ENCODE data around the gene GRID1. TPM values are rescaled to one million over a fixed set of nuclear protein-coding genes. Genes with fewer than 3 reads are reported as not detected.
A peak's percentile ranks its signal among the peaks of the same experiment; 100 is the strongest.

GRID1 gene
- total RNA-seq, 1 experiment from 2014 or later, result 5.6 TPM

DNA sequence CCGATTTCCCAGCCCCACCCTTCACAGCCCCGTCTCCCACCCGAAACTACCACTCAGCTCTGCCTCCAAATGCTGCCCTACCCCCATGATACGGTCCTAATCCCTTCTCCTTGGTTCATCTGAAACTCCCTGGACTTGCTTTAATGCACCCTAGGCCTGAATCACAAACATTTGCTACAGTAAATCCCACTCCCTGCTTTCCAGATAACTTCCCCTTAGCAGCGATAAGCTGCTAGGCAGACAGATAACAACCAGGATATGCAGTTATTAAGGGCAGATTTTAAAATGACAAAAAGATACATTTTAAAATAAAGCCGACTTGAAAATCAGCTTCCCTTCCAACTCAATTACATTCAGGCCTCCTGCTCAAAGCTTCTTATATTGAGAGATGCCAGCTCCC lies 514.7 kb downstream of the GRID1 start:
- no peaks in the 10 kb centered on the region for H3K9me2 ChIP-seq (ENCODE audit: insufficient read depth)
- no peak overlapping the region for H3K27ac ChIP-seq (ENCODE audit: low read depth, low read length)
- H4K20me1 ChIP-seq (ENCODE audit: insufficient read depth), result no peaks in the 10 kb centered on the region
- ATAC-seq (no peak), DNase-seq (ENCODE audit: low read depth, low spot score) (no peak)
- no peak overlapping the region for H2AFZ ChIP-seq (ENCODE audit: low read depth, low read length, poor library complexity, severe bottlenecking)
- no peaks in the 10 kb centered on the region for H3K36me3 ChIP-seq (ENCODE audit: control insufficient read depth in 1 of 2, insufficient read depth in 2 of 2, low read length in 2 of 2)
- ChIA-PET POLR2A (no interaction called here), RAD21 (ENCODE audit: low non-redundant PET in 1 of 2, low total read pairs in 2 of 2, uncharacterized antibody in 2 of 2, unreplicated experiment in 2 of 2) (no interaction called here), CTCF (no interaction called here)
- H3K4me3 ChIP-seq (replicated peaks in 1 of 2; ENCODE audit: low read depth in 1 of 2, low read length in 2 of 2), result no peak overlapping the region
- H3K4me1 ChIP-seq (ENCODE audit: control insufficient read depth in 1 of 2, insufficient read depth in 2 of 2, low read length in 2 of 2), result peaks cover 0 to 26% of the 10 kb centered on the region in 2 experiments; a peak in 1 of 4 replicates
- BruUV-seq (replicated peaks), result no TSS peak
- H3K4me2 ChIP-seq (ENCODE audit: low read length), result peak overlapping the region; percentile 7; the same call in 1 of the 2 replicates
- no peaks in the 10 kb centered on the region; a peak in 1 of 4 replicates for H3K9me3 ChIP-seq (ENCODE audit: control insufficient read depth in 1 of 2, insufficient read depth in 1 of 2, low read depth in 1 of 2, low read length in 2 of 2)
- TF ChIP-seq CEBPB (IDR thresholded peaks at IDR 0.05; ENCODE audit: low read depth), result no peak
- no peak for TF ChIP-seq POLR2AphosphoS5 (IDR thresholded peaks at IDR 0.05; ENCODE audit: low read depth, low read length)
- no peak for TF ChIP-seq SP1 (IDR thresholded peaks at IDR 0.05; ENCODE audit: low read depth)
- TF ChIP-seq RAD21 (IDR thresholded peaks at IDR 0.05; ENCODE audit: low read depth), result no peak
- no peak for TF ChIP-seq EZH2phosphoT487 (IDR thresholded peaks at IDR 0.05; ENCODE audit: borderline replicate concordance)
- TF ChIP-seq SIN3A (IDR thresholded peaks at IDR 0.05; ENCODE audit: low read depth), result no peak
- no peak for TF ChIP-seq FOSL1 (IDR thresholded peaks at IDR 0.05; ENCODE audit: low read depth)
- TF ChIP-seq JUND (IDR thresholded peaks at IDR 0.05), result no peak
- TF ChIP-seq SRF (IDR thresholded peaks at IDR 0.05; ENCODE audit: low read depth), result no peak
- TF ChIP-seq POLR2A (IDR thresholded peaks at IDR 0.05; ENCODE audit: borderline replicate concordance, extremely low read depth, insufficient read depth, insufficient read length), result no peak
- TF ChIP-seq ZFX (IDR thresholded peaks at IDR 0.05), result no peak
- TF ChIP-seq, protein P1, sequence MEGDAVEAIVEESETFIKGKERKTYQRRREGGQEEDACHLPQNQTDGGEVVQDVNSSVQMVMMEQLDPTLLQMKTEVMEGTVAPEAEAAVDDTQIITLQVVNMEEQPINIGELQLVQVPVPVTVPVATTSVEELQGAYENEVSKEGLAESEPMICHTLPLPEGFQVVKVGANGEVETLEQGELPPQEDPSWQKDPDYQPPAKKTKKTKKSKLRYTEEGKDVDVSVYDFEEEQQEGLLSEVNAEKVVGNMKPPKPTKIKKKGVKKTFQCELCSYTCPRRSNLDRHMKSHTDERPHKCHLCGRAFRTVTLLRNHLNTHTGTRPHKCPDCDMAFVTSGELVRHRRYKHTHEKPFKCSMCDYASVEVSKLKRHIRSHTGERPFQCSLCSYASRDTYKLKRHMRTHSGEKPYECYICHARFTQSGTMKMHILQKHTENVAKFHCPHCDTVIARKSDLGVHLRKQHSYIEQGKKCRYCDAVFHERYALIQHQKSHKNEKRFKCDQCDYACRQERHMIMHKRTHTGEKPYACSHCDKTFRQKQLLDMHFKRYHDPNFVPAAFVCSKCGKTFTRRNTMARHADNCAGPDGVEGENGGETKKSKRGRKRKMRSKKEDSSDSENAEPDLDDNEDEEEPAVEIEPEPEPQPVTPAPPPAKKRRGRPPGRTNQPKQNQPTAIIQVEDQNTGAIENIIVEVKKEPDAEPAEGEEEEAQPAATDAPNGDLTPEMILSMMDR (IDR thresholded peaks at IDR 0.05 in 2 of 3, conservative IDR thresholded peaks at IDR 0.05 in 1 of 3; ENCODE audit: borderline replicate concordance in 1 of 3, insufficient read depth in 1 of 3, low read depth in 2 of 3, low read length in 2 of 3), result no peak
- TF ChIP-seq, protein P2, sequence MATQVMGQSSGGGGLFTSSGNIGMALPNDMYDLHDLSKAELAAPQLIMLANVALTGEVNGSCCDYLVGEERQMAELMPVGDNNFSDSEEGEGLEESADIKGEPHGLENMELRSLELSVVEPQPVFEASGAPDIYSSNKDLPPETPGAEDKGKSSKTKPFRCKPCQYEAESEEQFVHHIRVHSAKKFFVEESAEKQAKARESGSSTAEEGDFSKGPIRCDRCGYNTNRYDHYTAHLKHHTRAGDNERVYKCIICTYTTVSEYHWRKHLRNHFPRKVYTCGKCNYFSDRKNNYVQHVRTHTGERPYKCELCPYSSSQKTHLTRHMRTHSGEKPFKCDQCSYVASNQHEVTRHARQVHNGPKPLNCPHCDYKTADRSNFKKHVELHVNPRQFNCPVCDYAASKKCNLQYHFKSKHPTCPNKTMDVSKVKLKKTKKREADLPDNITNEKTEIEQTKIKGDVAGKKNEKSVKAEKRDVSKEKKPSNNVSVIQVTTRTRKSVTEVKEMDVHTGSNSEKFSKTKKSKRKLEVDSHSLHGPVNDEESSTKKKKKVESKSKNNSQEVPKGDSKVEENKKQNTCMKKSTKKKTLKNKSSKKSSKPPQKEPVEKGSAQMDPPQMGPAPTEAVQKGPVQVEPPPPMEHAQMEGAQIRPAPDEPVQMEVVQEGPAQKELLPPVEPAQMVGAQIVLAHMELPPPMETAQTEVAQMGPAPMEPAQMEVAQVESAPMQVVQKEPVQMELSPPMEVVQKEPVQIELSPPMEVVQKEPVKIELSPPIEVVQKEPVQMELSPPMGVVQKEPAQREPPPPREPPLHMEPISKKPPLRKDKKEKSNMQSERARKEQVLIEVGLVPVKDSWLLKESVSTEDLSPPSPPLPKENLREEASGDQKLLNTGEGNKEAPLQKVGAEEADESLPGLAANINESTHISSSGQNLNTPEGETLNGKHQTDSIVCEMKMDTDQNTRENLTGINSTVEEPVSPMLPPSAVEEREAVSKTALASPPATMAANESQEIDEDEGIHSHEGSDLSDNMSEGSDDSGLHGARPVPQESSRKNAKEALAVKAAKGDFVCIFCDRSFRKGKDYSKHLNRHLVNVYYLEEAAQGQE (IDR thresholded peaks at IDR 0.05; ENCODE audit: low read depth), result no peak
- no peak for TF ChIP-seq EZH2 (IDR thresholded peaks at IDR 0.05)
- intact Hi-C loops (cut with micrococcal nuclease), result no loop called here
- H3K27me3 ChIP-seq (ENCODE audit: insufficient read depth, low read length), result no peaks in the 10 kb centered on the region
- no peak overlapping the region for H3K9ac ChIP-seq (ENCODE audit: low read length)
- no peaks in the 10 kb centered on the region for H3K79me2 ChIP-seq (ENCODE audit: insufficient read depth, low read length)

Data from HCT116 (cell line).